Occipital lobe (tissue), 2 donors: Measurements from ENCODE around the gene PPIAL4G. TPM values are rescaled to one million over a fixed set of nuclear protein-coding genes. Genes with fewer than 3 reads are reported as not detected.

ENCODE experiments used
- small RNA-seq: library from RNA; depleted of rRNA; stranded (forward); fragments of <200 nt; gene quantifications from one replicate; pipeline ENCODE3, GENCODE V24; 2014
- total RNA-seq: library from RNA; depleted of rRNA; stranded (reverse); fragments of >200 nt; gene quantifications from one replicate; pipeline ENCODE4 v1.2.3, GENCODE V29; 2014

The PPIAL4G gene
- total RNA-seq, 1 donor from 2014 or later, result 0.31 TPM

Small RNAs within 50 kb of the gene (small RNA-seq; reads per million reads assigned to genes)
- gene RF00003, result 0.61 reads per million, percentile 58 among the genes with 10 or more reads in this experiment

Other genes starting within 250 kb of the PPIAL4G start
- gene NBPF14, start 112.7 kb upstream of the PPIAL4G start, total RNA-seq, result 9.4 TPM